GM19193 (cell line): Measurements from ENCODE around the gene GALNT13.

Experiments
- POLR2A ChIP-seq: IDR thresholded peaks from 4 replicates; pipeline ENCODE4 v1.6.1; 2011; ENCODE audit not compliant: insufficient read depth, insufficient read length; ENCODE audit errors: extremely low read depth

GALNT13 gene

DNA sequence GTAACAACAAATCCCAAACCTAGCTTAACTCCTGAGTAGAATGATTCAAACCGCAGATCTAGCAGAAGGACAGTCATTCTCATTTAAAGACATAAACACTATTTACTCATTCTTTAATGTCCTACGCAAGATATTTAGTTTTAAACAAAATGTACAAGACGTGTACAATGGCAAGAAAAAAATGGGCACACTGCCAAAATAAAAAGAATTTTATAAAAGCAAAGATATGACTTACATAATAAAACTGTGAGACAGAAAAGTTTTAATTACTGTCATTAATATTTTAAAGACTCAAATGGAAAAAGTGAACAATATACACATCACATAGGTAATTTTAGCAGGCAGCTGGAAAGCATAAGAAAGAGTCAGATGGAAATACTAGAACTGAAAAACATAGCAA lies 157.8 kb downstream of the GALNT13 start:
- TF ChIP-seq POLR2A = no peak

DNA sequence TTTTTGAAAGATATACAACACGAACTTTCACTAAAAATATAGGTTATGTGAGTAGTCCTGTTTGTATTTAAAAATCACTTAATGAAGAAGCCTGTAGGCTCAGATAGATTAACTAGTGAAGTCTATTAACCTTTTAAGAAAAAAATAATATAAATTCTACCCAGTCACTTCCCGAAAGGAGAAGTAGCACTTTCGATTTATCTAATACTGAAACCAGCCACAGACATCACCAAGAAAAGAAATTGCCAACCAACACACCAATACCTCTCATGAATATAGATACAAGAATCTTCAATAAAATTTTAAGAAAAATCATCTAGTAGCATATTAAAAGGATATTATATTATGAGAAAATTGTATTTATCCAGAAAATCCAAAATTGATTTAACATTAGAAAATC lies 160.5 kb downstream of the GALNT13 start:
- TF ChIP-seq POLR2A = no peak

DNA sequence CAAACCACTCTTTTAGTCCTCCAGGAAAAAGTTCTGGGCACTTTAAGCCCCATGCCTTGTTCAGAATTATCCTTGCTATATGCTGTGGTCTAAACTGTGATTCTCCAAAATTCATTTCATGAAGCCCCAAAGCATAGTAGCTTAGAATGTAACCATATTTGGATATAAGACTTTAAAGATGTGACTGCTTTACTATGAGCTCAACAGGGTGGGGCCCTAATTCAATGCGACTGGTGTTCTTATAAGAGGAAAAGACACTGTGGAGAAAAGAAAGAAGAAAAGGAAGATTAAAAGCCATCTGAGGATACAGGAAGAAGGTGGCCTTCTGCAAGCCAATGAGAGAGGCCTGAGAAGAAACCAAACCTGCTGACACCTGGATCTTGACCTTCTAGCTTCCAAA lies 174.8 kb downstream of the GALNT13 start:
- TF ChIP-seq POLR2A = no peak

DNA sequence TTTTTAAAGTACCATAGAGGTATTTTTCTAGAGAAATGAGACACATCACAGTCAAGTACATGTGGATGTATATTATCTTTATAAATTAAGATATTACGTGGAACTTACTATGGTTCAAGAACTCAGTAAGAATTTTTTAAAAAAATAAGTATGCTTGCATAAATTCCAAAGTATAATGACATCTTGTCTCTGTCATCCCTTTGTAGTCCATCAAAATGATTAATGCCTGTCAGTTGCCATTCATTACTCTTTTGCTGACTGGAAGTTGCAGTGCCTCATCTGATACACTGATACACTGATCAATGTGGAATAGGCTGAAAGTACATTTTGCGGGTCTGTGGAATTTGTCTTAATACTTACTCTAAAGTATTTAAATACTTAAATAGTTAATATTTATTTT lies 177.2 kb downstream of the GALNT13 start:
- no peak for TF ChIP-seq POLR2A

DNA sequence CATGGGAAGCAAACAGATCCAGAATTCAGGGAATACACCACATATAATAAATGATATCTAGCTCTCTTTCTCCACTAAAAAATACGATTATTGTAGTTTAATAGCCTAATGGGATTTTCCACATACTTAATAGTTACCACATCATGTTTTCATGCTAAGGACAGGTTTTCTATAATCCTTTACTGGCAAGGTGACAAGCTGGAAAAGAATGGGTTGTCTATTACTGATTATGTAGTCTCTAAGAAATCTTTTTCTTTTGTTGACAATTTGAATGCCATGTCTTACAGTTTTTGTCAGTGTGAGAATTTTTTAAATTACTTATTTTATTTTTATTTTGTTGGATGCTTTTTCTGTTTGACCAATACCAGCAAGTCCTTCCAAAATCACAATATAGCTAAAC lies 177.8 kb downstream of the GALNT13 start:
- no peak for TF ChIP-seq POLR2A

DNA sequence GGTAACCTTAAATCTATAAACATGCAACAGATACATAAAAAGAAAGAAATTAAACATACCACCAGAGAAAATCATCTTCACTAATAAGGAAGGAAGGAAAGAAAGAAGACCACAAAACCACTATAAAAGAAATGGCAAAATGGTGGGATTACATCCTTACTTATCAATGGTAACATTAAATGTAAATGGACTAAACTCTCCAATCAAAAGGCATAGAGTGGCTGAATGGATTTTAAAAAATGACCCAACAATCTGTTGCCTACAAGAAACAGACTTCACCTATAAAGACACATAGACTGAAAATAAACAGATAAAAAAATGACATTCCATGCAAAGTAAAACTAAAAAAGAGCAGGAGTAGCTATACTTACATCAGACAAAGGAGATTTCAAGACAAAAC lies 195.4 kb downstream of the GALNT13 start:
- TF ChIP-seq POLR2A = no peak

DNA sequence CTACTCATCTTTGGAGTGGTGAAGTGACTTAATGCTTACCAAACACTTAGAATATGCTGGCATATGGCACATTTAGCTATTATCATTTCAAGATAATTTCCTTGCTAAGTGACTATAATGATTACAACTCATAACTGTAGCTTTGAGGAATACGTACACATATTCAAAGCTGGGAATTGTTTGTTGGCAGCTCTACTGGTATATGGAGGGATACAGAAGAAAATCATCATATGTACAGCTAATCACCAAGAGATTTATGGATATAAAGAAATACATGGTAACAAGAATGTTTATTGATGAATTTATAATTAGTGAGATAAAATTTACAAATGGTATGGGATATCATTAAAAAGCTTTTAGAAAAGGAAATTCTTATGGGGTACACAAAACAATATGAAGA lies 207.2 kb downstream of the GALNT13 start:
- no peak for TF ChIP-seq POLR2A

DNA sequence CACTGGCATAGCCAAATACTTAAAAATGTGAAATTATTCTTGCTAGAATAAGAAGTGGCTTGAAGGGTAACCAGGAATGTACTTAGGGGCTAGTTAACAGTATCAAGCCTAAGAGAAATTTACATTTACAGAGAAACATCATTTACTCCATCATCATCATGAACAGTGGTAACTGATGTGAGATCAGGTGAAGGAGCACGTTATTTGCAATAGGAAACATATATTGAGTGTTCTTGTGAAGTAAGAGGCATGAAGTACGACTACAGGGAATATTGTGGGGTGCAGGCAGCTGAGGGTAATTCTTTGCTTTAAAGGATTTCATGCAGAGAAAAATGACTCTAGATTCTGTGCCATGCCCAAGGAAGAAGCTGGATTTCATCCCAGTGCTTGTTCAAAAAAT lies 220.8 kb downstream of the GALNT13 start:
- TF ChIP-seq POLR2A = no peak

DNA sequence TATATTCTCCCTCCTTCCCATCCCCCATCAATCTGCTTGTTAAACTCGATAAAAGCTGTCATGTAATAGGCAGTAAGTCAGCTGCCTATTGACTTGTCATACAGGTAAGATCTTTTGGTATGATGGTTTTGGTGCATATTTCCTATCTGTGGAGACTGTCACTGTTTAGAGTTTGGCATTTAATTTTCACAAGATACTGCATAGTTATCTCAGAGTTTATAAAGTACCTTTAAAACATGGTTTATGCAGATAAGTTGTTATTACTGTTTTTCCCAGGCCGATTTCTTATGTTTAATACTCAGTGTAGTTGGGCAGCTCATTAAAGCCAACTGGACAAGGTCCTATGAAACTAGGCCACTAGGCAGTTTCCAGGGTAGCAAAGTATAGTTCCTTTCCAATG lies 222.1 kb downstream of the GALNT13 start:
- no peak for TF ChIP-seq POLR2A

DNA sequence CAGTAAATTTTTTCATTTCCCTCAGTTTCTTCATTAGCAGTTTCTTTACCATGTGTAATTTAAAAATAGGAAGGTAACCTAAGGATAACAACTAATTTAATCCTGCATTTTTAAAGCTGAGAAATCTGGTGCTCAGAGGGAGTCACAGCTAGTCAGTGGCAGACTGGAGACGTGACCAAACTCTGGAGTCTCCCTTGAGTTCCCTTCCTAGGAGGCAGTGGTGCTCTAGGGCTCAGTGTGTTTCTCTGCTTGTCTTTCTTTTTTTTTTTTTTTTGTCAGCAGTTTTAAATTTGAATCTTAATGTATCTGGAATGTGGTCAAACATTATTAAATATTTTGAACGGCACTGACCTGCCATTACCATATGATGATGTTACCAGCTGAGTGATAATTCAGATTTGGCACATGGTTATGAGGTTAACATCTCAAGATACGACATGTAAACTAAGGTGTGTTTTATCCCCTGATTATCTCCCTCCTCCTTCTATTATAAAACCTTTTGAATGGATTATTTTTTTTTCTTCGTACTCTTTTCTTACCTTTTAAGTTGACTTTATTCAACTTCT lies 226.2 kb downstream of the GALNT13 start:
- TF ChIP-seq POLR2A = no peak

DNA sequence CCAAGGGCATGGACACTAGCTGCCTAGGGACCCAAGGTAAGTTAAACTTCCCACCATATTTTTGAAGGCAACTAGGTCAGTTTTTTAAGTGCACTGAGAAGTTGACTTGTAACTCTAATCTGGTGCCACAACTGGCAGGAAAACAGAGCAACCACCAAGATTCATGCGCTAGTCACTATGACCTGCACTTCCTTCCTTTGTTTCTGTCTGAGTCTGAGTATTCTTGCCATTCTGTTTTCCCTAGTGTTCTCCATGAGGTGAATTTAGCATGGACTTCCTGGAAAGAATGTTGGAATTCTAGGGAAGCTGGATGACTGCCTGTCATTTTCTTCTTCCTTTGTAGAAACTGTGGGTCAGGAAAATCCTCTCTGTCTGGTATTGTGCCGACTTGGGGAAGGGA lies 249.0 kb downstream of the GALNT13 start:
- TF ChIP-seq POLR2A = no peak

DNA sequence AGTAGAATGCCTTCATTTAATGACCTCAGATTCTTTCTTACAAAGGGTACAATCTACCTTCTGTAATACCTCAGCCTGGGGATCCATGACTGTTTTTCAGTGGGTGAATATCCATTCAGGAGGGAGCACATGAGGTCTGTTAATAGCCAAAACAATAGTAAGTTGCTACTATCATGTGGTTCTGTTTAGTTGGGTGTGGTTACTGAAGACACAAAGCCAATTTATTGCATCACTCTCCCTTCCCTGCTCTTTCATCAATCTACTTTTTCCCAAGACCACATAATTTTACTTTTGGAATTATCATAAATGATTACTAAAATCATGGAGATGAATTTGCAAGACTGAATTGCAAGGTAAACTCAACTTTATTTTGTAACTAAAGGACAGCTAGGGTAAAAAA lies 254.2 kb downstream of the GALNT13 start:
- TF ChIP-seq POLR2A = no peak

DNA sequence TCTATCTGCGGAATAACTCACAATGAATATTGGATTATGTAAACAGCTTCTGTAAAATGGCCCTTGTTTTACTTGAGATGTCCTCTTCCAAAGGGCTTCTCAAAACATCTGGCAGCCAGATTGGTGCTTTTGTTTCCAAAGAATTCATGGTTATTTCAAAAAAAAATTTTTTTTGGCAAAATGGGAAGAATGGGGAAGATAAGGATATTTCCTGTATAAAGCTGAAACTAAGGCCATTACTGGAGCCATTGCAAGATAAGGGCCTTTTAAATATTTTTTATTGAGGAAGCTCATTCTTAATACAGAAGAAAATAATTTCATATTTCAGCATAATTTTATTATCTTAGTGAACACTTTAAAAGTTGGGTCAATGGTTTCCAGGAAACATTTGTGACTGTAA lies 259.1 kb downstream of the GALNT13 start:
- TF ChIP-seq POLR2A = no peak

DNA sequence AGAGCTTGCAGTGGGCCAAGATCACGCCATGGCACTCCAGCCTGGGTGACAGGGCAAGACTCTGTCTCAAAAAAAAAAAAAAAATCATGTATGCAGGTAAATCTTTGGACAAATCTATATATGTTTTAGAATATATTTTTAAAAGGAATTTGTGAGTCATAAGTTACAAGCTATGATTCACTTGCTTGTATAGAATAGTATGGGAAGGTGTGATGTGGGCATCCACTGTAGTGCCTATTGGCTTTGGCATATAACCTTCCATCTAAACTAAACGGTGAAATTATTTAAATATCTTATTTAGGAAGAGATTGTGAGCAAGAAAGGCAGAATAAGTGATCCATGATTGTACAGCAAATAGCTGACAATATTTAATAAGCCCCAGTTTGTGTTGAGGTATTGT lies 261.1 kb downstream of the GALNT13 start:
- TF ChIP-seq POLR2A = no peak

DNA sequence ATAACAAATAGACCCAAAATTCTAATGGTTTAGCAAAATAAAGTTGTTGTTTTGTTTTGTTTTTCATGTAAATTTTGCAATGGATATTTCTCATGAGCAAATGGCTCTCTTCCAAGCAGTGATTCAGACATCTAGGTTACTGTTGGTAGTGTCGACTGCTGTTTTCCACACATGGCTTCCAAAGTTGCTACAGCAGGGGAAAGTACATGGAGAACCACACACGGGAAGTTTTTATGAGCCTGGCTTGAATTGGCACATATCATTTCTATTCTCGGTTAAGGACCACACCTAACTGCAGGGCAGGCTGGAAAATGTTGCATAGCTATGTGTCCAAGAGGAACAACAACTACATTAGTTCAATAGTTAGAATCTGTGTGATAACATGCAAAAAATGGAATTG lies 262.1 kb downstream of the GALNT13 start:
- TF ChIP-seq POLR2A = no peak

DNA sequence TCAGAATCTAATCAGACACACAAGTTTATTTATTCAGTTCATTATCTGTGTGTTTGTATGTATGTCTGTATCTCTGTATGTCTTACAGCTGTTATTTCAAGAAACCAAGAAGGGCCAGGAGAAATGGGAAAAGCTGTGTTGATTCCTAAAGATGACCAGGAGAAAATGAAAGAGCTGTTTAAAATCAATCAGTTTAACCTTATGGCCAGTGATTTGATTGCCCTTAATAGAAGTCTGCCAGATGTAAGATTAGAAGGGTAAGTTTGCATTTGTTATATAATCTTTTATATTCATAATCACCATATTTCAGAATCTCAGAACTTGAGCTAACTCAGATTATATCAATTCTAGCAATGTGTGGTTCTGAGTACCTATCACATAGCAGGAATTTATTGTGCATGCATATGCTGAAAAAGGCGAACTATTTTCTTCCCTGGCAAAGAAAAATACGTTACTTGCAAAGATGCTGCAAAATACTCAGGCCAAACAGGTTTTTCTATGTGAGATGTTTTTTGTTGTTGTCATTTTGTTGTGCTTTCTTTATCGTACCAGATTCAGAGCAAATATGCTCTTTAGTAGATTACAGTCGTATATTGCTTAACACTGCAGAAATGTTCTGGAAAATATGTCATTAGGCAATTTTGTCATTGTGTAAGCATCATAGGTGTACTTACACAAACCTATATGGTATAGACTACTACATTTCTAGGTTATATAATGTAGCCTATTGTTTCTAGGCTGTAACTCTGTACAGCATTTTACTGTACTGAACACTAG lies 268.7 kb downstream of the GALNT13 start:
- TF ChIP-seq POLR2A = no peak

DNA sequence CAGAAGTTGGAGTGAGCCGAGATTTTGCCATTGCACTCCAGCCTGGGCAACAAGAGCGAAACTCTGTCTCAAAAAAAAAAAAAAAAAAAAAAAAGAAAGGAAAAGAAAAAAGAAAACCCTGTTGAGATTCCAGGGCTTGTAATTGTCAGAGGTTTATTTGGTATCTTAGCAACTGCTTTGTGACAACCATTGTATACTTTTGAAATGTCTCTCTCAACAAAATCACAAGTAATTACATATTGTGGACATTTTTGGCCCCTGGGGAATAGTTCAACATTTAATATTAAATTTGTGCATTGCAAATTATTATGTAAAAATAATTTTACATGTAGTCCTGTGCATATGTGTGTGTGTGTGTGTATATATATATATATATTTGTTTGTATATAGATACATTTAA lies 270.8 kb downstream of the GALNT13 start:
- TF ChIP-seq POLR2A = no peak

DNA sequence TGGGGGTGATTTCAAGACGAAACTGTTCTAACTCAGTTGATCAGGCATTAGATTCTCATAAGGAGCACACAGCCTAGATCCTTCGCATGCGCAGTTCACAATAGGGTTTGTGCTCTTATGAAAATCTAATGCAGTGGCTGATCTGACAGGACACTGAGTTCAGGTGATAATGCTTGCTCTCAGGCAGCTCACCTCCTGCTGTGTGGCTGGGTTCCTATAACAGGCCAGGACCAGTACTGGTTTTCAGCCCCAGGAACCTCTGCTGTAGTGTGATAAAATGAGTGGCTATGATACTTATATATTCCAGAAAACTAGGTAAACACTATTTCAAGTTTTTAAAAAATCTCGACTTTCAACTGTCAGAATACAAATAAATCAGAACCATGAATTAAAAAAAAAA lies 271.4 kb downstream of the GALNT13 start:
- TF ChIP-seq POLR2A = no peak

DNA sequence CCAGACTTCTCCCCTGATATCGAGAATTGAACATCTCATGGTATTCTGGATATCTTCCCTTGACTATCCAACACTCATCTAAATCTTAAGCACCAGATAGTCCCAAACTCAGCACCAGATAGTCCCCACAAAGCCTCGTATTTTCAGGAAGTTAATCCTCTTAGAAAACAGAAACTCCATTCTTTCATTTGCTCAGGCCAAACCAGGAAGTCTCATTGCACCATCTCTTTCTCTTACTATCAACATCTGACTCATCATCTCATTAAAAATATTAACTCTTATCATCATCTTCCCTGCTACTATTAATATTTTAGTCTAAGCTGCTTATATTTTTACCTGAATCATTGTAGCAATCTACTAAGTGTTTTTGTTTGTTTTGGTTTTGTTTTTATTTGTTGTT lies 286.4 kb downstream of the GALNT13 start:
- TF ChIP-seq POLR2A = no peak
